Dedifferentiated amniotic fluid mesenchymal stem cell (primary cell): Measurements from ENCODE around the gene MDK.

Experiments
- DNase-seq: peaks from one replicate; pipeline ENCODE4 v3.0.0-alpha.2; 2016; ENCODE audit errors: extremely low spot score

MDK gene

GRCh38 chr11:46402957-46403902 lies 21.8 kb downstream of the MDK start:
- DNase-seq = no peak

GRCh38 chr11:46404476-46405017 lies 23.1 kb downstream of the MDK start:
- DNase-seq = no peak

GRCh38 chr11:46407635-46408034 lies 26.2 kb downstream of the MDK start:
- no peak for DNase-seq

- DNase-seq = no peak
Observed at GRCh38 chr11:46408407-46408986, 27.0 kb downstream of the MDK start.

- DNase-seq = no peak
Observed at GRCh38 chr11:46410021-46410420, 28.6 kb downstream of the MDK start.

GRCh38 chr11:46413760-46414465 lies 32.4 kb downstream of the MDK start:
- DNase-seq = no peak

GRCh38 chr11:46414466-46414796 lies 33.0 kb downstream of the MDK start:
- no peak for DNase-seq

- DNase-seq = no peak
Observed at GRCh38 chr11:46414879-46415278, 33.4 kb downstream of the MDK start.

GRCh38 chr11:46417711-46418110 lies 36.2 kb downstream of the MDK start:
- no peak for DNase-seq

GRCh38 chr11:46418751-46419150 lies 37.3 kb downstream of the MDK start:
- no peak for DNase-seq

GRCh38 chr11:46420513-46420912 lies 39.0 kb downstream of the MDK start:
- DNase-seq = no peak

- DNase-seq = no peak
Observed at GRCh38 chr11:46421257-46421880, 39.9 kb downstream of the MDK start.

- no peak for DNase-seq
Observed at GRCh38 chr11:46422588-46422987, 41.1 kb downstream of the MDK start.

GRCh38 chr11:46426233-46426991 lies 44.9 kb downstream of the MDK start:
- DNase-seq = no peak

GRCh38 chr11:46427364-46427763 lies 45.9 kb downstream of the MDK start:
- no peak for DNase-seq

- no peak for DNase-seq
Observed at GRCh38 chr11:46429717-46430116, 48.2 kb downstream of the MDK start.

- no peak for DNase-seq
Observed at GRCh38 chr11:46431211-46431610, 49.7 kb downstream of the MDK start.
